Astrocyte (in vitro differentiated cells and primary cell): Measurements from ENCODE around the gene LPO. TPM values are rescaled to one million over a fixed set of nuclear protein-coding genes. Genes with fewer than 3 reads are reported as not detected.

Experiments used
- DNase-seq: peaks from one replicate; pipeline ENCODE4 v3.0.0-alpha.2; 2010; ENCODE audit warnings: low read depth
- FAIRE-seq: peaks from 2 replicates; lab custom pipeline; 2011; peaks lifted over from hg19 to GRCh38; lab: Jason Lieb, UNC
- H2AFZ ChIP-seq: 2 replicates; pipeline ENCODE4 v1.6.0; 2012; ENCODE audit warnings: low read depth, low read length, inconsistent platforms
- H3K27ac ChIP-seq: 2 replicates; pipeline ENCODE4 v1.5.1; 2011; ENCODE audit warnings: low read depth, low read length, inconsistent platforms
- H3K27me3 ChIP-seq: 2 replicates; pipeline ENCODE4 v1.6.0; 2011; ENCODE audit warnings: low read length, inconsistent platforms; ENCODE audit not compliant: insufficient read depth
- H3K36me3 ChIP-seq: 2 replicates; pipeline ENCODE4 v1.5.1; 2011; ENCODE audit warnings: low read length, inconsistent platforms; ENCODE audit not compliant: insufficient read depth
- H3K4me1 ChIP-seq: 2 replicates; pipeline ENCODE4 v1.5.1; 2011; ENCODE audit warnings: low read length, inconsistent platforms; ENCODE audit not compliant: insufficient read depth
- H3K4me2 ChIP-seq: 2 replicates; pipeline ENCODE4 v1.6.0; 2012; ENCODE audit warnings: low read length, inconsistent platforms
- H3K4me3 ChIP-seq: 2 replicates; pipeline ENCODE4 v1.5.1; 2011; ENCODE audit warnings: low read depth, mild to moderate bottlenecking, low read length, inconsistent platforms; ENCODE audit not compliant: insufficient read depth
- H3K79me2 ChIP-seq: 2 replicates; pipeline ENCODE4 v1.6.0; 2012; ENCODE audit warnings: mild to moderate bottlenecking, low read length, inconsistent platforms; ENCODE audit not compliant: insufficient read depth
- H3K9ac ChIP-seq: 2 replicates; pipeline ENCODE4 v1.6.0; 2012; ENCODE audit warnings: mild to moderate bottlenecking, low read length, inconsistent platforms
- H3K9me3 ChIP-seq: 2 replicates; pipeline ENCODE4 v1.5.1; 2012; ENCODE audit warnings: low read depth, mild to moderate bottlenecking, low read length, inconsistent platforms; ENCODE audit not compliant: insufficient read depth
- H4K20me1 ChIP-seq: 2 replicates; pipeline ENCODE4 v1.6.0; 2012; ENCODE audit warnings: low read length, inconsistent platforms; ENCODE audit not compliant: insufficient read depth
- H3K27ac Mint-ChIP-seq: one replicate; pipeline ENCODE4 v1.8.0; 2021; ENCODE audit warnings: mild to moderate bottlenecking, mixed read lengths; ENCODE audit not compliant: unreplicated experiment
- H3K27me3 Mint-ChIP-seq: one replicate; pipeline ENCODE4 v1.8.0; 2021; ENCODE audit warnings: low read depth, mixed read lengths; ENCODE audit not compliant: unreplicated experiment
- H3K36me3 Mint-ChIP-seq: one replicate; pipeline ENCODE4 v1.8.0; 2021; ENCODE audit warnings: low read depth, mixed read lengths; ENCODE audit not compliant: unreplicated experiment
- H3K4me1 Mint-ChIP-seq: one replicate; pipeline ENCODE4 v1.8.0; 2021; ENCODE audit warnings: low read depth, mixed read lengths; ENCODE audit not compliant: unreplicated experiment
- H3K4me3 Mint-ChIP-seq: one replicate; pipeline ENCODE4 v1.8.0; 2021; ENCODE audit warnings: mild to moderate bottlenecking, moderate library complexity, mixed read lengths; ENCODE audit not compliant: unreplicated experiment
- H3K9me3 Mint-ChIP-seq: one replicate; pipeline ENCODE4 v1.8.0; 2021; ENCODE audit warnings: mild to moderate bottlenecking, mixed read lengths; ENCODE audit not compliant: unreplicated experiment
- CTCF ChIP-seq: IDR thresholded peaks from 2 replicates; pipeline ENCODE4 v1.5.1; 2011; ENCODE audit warnings: low read depth, mild to moderate bottlenecking, inconsistent platforms, low read length, moderate library complexity; ENCODE audit not compliant: insufficient read depth
- EZH2 ChIP-seq: IDR thresholded peaks from 2 replicates; pipeline ENCODE4 v1.6.1; 2012; ENCODE audit warnings: mild to moderate bottlenecking, low read length, inconsistent platforms; ENCODE audit not compliant: insufficient read depth
- total RNA-seq: library from RNA; stranded (reverse); gene quantifications from 2 replicates; pipeline ENCODE4 v1.2.1, GENCODE V29; 2021

The LPO gene
- total RNA-seq, 1 donor from 2014 or later: not detected

- Histone ChIP-seq H3K4me1 (peaks cover 13% of the 10 kb centered on the region), H3K27ac (peak overlapping the region; percentile 68), H3K79me2 (no peaks in the 10 kb centered on the region), H3K4me2 (peak overlapping the region; percentile 69), H3K27me3 (no peaks in the 10 kb centered on the region), H3K4me3 (no peak overlapping the region), H4K20me1 (no peaks in the 10 kb centered on the region), H2AFZ (no peak overlapping the region), H3K36me3 (no peaks in the 10 kb centered on the region), H3K9ac (peak overlapping the region; percentile 40), H3K9me3 (no peaks in the 10 kb centered on the region)
- H3K9me3 Mint-ChIP-seq: no peaks in the 10 kb centered on the region
- peak overlapping the region; percentile 66 for H3K4me3 Mint-ChIP-seq
- no peaks in the 10 kb centered on the region for H3K27me3 Mint-ChIP-seq
- H3K4me1 Mint-ChIP-seq: peaks cover 9% of the 10 kb centered on the region
- FAIRE-seq (no peak), DNase-seq (peak; percentile 80)
- H3K36me3 Mint-ChIP-seq: no peaks in the 10 kb centered on the region
- no peak for TF ChIP-seq EZH2
- TF ChIP-seq CTCF: no peak
- peak overlapping the region; percentile 97 for H3K27ac Mint-ChIP-seq
Measured at GRCh38 chr17:58224315-58224714, 14.1 kb upstream of the LPO start.

- Mint-ChIP-seq H3K27ac (no peak overlapping the region), H3K4me3 (no peak overlapping the region), H3K9me3 (no peaks in the 10 kb centered on the region), H3K27me3 (no peaks in the 10 kb centered on the region), H3K36me3 (no peaks in the 10 kb centered on the region), H3K4me1 (peaks cover 24% of the 10 kb centered on the region)
- no peaks in the 10 kb centered on the region for H3K36me3 ChIP-seq
- no peaks in the 10 kb centered on the region for H3K79me2 ChIP-seq
- FAIRE-seq (no peak), DNase-seq (no peak)
- no peak overlapping the region for H3K27ac ChIP-seq
- no peaks in the 10 kb centered on the region for H4K20me1 ChIP-seq
- H3K27me3 ChIP-seq: no peaks in the 10 kb centered on the region
- TF ChIP-seq CTCF (no peak), EZH2 (no peak)
- H3K4me1 ChIP-seq: peaks cover 18% of the 10 kb centered on the region
- H3K4me3 ChIP-seq: no peak overlapping the region
- H2AFZ ChIP-seq: no peak overlapping the region
- H3K4me2 ChIP-seq: no peak overlapping the region
- no peak overlapping the region for H3K9ac ChIP-seq
- no peaks in the 10 kb centered on the region for H3K9me3 ChIP-seq
Measured at GRCh38 chr17:58227733-58228132, 10.7 kb upstream of the LPO start.

GRCh38 chr17:58228679-58229078, 9.7 kb upstream of the LPO start:
- no peak for DNase-seq
- Mint-ChIP-seq H3K36me3 (no peaks in the 10 kb centered on the region), H3K4me1 (peaks cover 27% of the 10 kb centered on the region), H3K4me3 (no peak overlapping the region), H3K9me3 (no peaks in the 10 kb centered on the region), H3K27me3 (no peaks in the 10 kb centered on the region), H3K27ac (no peak overlapping the region)
- Histone ChIP-seq H3K4me2 (no peak overlapping the region), H3K79me2 (no peaks in the 10 kb centered on the region), H3K4me1 (peaks cover 19% of the 10 kb centered on the region), H2AFZ (no peak overlapping the region), H3K36me3 (no peaks in the 10 kb centered on the region), H3K9ac (no peak overlapping the region), H3K27me3 (no peaks in the 10 kb centered on the region), H3K27ac (no peak overlapping the region), H3K4me3 (no peak overlapping the region), H4K20me1 (no peaks in the 10 kb centered on the region), H3K9me3 (no peaks in the 10 kb centered on the region)
- no peak for FAIRE-seq
- TF ChIP-seq EZH2 (no peak), CTCF (no peak)
